ENCODE data around the gene SDHAF2.
"Not testable (repeated sequence)": the region's sequence is repeated elsewhere in the genome, so short reads cannot be mapped to it uniquely, and the experiment has no call there.

SDHAF2 gene

GRCh38 chr11:61429691-61430582, at the start of gene SDHAF2, which contains the start of gene CPSF7:
TSS of gene SDHAF2 (plus strand) at chr11:61430124. CDS start at chr11:61430147, 23 bp downstream.
TSS of gene CPSF7 (minus strand) at chr11:61429975. CDS start at chr11:61429235, 740 bp downstream.
- DNase-seq, result peak; percentile 96

DNA sequence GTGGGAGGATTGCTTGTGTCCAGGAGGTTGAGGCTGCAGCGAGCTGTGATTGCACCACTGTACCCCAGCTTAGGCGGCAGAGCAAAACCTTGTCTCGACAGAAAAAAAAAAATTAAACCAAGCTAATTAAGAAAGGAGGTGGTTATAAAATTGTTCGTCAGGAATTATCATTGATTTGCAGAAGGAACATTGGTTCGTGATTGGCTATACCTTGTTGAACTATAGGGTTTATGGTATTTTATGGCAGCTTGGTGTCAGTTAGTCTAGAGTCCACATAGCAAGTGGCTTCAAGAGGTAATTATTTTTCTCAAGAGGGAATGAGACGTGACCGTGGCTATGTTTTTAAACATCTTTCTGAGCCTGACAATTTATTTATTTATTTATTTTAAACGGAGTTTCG, 49.0 kb upstream of the SDHAF2 start:
- DNase-seq, result no peak

- DNase-seq, result not testable (repeated sequence)
Observed at GRCh38 chr11:61383859-61384258, 46.1 kb upstream of the SDHAF2 start.

GRCh38 chr11:61384271-61385242, 45.4 kb upstream of the SDHAF2 start:
- DNase-seq, result no peak

GRCh38 chr11:61390161-61390560, 39.8 kb upstream of the SDHAF2 start:
- DNase-seq, result no peak

DNA sequence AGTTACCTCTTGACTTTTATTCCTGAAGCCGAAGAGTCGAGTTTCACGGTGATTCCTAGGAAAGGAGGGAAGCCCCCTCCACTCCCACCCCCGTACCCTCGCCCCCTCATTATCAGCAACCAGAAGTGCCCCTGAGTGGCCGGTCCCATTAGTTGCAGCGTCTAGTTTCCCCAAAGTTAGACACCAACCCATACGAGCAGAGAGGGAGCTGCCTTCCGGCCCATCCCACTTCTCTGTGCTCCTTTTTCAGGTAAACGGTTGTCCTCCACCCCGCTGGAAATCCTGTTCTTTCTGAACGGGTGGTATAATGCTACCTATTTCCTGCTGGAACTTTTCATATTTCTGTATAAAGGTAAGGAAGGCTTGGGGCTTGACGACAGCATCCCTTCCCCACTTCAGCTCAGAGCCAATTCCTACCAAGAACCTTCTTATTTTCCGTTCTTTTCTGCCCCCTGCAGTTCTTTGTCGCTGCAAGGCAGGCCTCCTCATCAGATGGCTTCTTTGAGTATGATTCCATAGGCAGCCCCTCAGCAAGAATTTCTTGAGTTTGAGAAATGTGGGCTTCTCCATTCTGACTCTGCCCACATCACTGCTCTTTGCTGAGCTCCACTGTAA, 36.8 kb upstream of the SDHAF2 start:
- peak; percentile 39 for DNase-seq

DNA sequence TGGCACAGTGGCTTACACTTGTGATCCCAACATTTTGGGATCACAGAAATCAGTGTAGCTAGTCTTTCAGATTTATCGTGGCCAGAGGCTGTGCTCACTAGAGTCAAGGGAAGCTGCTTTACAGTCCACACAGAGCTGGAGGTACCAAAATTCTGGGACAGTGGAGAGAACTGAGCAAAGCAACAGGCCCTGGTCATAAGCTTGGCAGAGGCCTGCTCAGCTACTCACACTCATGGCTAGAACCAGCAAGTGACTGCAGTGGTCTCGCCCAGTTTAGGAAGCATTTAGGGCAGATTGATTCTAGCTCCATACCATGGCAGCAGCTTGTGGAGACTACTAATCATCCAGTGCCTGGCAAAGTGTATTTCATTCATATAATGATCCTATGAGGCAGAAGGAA, 28.8 kb upstream of the SDHAF2 start:
- no peak for DNase-seq

- DNase-seq, result no peak
Observed at GRCh38 chr11:61401573-61401972, 28.4 kb upstream of the SDHAF2 start.

- no peak for DNase-seq
Observed at GRCh38 chr11:61403658-61404057, 26.3 kb upstream of the SDHAF2 start.

DNA sequence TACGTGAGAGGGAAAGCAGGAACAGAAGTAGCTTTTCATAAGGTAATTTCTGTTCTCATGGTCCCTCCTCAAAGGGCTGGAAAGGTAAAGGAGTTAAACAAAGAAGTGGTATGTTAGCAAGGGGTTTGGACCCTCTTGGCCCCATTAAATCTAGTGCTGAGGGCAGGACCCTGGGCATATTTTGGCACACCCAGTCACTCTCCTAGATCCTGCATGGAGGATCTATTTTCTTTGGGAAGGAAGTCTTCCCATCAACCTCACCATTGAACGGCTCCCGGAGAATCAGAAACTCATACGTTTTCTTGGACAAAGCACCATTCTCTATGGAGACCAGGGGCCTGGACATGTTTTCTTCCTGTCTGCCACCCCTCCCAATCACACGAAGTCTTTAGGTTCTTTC, 25.8 kb upstream of the SDHAF2 start:
- DNase-seq, result no peak

- no peak for DNase-seq
Observed at GRCh38 chr11:61404641-61405040, 25.3 kb upstream of the SDHAF2 start.

DNA sequence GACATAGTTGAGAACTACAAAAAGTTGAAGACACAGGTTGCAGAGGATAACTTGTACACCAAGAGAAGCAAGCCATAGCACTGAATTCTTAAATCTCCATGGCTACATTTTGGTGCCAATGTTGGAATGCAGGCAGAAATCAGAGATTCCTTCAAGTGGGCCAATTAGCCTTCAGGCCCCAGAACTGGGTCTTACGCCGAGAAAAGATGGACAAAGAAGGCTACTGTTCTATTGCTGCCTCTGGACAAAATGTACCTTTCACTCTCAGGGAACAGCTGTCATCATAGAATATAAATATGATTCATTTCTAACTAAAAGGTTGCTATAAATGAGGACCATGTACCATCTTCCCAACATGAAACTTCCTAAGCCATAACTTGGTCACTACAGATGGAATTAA, 23.9 kb upstream of the SDHAF2 start:
- DNase-seq, result no peak

GRCh38 chr11:61406991-61407728, 22.8 kb upstream of the SDHAF2 start:
- DNase-seq, result no peak

DNA sequence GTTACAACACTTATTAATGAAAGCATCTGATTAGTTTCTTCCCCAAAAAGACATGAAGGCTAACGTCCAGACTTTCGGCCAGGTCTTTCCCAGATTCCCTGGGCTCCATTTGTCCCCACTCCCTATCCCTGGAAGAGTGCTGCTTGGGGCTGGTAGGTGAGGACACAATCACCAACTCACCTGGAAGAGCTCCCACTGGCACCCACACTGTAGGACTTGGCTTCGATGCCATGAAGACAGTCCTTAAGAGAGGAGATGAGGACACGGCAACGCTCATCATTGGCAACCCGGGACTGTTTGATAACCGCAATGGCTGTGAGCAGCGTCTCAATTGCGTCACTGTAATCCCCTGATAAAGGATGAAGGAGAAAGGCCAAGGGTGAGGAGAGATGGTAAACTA, 18.3 kb upstream of the SDHAF2 start:
- DNase-seq, result no peak

GRCh38 chr11:61413496-61413895, 16.4 kb upstream of the SDHAF2 start:
- no peak for DNase-seq

DNA sequence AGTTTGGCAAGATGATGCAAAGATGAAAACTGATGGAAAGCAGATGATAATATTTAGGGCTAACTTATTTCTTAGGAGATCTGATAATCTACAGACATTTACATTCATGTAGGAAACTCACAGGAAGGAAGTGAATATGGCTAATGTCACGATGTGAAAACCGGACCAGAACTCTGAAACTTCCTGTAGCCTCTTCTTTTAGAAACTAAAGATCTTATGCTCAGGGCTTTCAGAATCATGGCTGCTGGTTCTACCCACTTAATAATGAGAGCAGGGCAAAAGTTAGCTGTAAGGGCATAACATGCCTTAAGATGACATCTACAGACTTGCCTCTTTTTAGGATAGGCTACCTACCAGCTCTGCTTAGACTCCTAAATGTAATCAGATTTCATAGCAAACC, 15.4 kb upstream of the SDHAF2 start:
- no peak for DNase-seq

GRCh38 chr11:61415381-61415780, 14.5 kb upstream of the SDHAF2 start:
- no peak for DNase-seq

- no peak for DNase-seq
Observed at GRCh38 chr11:61416941-61417340, 13.0 kb upstream of the SDHAF2 start.

DNA sequence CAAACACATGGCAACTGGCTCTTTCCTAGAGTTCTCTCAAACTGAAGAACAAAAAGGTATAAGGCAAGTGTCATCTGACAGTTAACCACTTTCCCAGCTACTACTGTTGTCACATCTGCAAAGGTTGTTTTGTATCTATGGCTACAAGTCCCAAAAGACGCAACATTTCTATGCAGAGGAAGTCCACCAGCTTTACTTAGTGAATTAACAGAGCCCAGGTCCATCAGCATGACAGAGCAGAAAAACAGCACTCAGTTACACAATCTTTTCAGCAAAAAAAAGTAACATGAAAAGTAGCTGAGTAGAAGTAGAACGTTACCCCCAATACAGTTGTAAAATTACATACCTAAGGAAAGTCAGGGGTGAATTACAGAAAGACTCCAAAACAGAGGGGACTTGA, 12.3 kb upstream of the SDHAF2 start:
- no peak for DNase-seq

DNA sequence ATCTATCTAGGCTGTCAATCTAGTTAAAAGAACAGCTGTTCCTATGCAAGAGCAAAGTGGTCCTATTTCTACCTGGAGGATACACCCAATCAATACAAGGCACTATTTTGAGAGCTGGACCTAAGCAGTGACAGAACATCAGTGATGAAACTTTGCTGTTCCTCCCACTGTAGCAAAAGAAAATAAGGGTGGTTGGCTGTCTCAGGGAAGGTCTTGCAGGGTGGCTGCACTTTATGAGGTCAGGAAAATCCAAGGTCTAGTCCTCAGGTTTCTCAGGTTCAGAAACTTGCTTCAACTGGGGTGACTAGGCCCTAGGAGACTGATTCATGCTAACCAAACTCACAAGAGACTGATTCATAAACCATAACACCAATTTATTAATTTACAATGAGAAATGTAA, 11.8 kb upstream of the SDHAF2 start:
- no peak for DNase-seq

- DNase-seq, result no peak
Observed at GRCh38 chr11:61422226-61422625, 7.7 kb upstream of the SDHAF2 start.

- no peak for DNase-seq
Observed at GRCh38 chr11:61425367-61426131, 4.4 kb upstream of the SDHAF2 start.

Data from NCI-H2227 treated with DMSO at 0.1 percent for 48 hours (cell line).